ENCODE data around the gene ANXA2.

The ANXA2 gene

DNA sequence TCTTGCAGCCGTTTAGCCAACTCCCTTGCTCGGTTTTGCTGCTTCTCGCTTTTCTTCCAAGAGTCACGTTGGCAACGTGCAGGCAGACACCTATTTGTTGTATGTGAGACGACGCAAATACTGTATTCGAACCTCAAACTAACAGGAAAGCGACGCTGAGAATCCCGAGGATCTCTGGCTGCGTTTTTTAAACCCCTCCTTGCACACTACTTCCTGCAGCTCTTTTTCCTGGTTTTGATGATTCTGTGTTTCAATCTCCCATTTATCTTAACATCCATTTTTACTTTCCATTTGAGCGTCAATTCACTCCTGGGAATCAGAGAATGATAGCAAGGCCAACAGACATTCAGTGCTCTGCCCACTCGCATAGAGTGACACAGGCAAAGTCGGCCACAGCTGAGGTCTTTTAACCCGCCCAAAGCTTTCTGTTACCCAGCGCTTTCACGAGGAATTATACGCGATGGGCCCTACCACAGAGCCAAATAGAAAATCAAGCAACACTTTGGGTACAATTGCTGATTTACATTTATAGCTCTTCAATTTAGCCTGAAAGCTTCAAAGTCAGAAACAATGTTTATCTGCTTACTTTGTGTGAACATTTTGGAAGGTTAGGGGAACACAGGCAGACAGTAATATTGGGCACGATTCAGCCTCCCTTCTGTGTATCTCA, 1.6 kb upstream of the ANXA2 start:
- FAIRE-seq, result no peak

DNA sequence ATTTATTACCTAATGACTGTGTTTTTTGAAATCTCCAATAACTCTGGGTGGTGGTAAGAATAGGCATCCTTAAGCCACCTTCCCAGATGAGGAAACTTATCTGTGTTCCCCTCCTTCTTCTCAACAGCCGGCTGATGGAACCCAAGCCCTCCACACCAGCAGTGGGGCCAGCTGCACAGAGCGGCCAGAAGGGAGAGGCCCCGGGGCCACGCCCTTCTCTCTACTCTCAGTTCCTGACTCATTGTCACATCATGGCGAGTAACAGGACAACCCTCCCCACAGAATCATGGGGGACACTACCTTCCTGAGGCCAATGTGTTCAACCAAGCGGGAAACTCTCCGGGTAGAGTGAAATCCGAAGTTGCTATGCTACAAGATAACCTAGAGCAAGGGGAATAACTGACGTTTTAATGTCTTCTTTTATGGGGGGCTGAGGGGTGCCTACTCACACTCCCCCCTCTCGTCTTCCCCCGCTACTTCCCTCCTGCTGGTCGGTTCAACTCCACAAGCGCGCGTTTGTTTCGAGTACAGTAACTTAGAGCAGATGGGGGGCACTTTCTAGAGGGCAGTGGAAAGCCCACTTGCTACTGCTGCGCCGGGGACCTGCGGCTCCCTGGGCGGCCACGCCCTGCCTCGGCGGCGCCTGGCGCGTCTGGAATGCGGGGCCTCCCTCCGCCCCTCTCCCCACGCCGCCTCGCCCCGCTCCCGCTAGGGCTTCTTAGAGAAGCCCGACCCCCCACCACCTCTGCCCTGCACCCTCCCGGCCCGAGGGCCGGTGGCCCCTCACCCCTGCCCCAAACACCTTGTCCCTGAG, 621 bp downstream of the ANXA2 start:
- no peak for DNase-seq (ENCODE audit: insufficient read length, low spot score)
- no peak for FAIRE-seq
- TF ChIP-seq, protein P1, sequence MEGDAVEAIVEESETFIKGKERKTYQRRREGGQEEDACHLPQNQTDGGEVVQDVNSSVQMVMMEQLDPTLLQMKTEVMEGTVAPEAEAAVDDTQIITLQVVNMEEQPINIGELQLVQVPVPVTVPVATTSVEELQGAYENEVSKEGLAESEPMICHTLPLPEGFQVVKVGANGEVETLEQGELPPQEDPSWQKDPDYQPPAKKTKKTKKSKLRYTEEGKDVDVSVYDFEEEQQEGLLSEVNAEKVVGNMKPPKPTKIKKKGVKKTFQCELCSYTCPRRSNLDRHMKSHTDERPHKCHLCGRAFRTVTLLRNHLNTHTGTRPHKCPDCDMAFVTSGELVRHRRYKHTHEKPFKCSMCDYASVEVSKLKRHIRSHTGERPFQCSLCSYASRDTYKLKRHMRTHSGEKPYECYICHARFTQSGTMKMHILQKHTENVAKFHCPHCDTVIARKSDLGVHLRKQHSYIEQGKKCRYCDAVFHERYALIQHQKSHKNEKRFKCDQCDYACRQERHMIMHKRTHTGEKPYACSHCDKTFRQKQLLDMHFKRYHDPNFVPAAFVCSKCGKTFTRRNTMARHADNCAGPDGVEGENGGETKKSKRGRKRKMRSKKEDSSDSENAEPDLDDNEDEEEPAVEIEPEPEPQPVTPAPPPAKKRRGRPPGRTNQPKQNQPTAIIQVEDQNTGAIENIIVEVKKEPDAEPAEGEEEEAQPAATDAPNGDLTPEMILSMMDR (IDR thresholded peaks at IDR 0.05; ENCODE audit: insufficient read depth, missing control alignments), result no peak

More for the DNA sequence above, 1.6 kb upstream of the ANXA2 start:
- TF ChIP-seq, protein P1 (IDR thresholded peaks at IDR 0.05; ENCODE audit: insufficient read depth, missing control alignments), result no peak
- no peak for DNase-seq (ENCODE audit: insufficient read length, low spot score)

DNA sequence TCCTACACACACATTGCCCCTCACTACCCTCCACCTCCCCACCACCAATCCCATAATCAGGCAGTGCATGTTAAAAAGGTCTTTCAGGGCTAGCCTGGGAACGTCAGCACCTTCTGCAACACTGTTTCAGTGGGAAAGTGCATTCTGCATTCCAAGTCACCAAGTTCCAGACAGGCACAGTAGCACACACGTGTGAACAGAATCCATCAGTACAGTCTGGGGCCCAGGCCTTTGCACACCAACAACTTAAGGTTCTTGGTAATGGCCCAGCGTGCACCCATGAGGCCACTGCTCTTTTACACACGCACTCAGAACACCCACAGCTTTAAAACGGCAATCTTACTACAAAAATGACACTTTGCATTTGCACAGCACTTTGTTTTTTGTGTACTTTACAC, 1.2 kb downstream of the ANXA2 start:
- TF ChIP-seq, protein P1 (IDR thresholded peaks at IDR 0.05; ENCODE audit: insufficient read depth, missing control alignments), result no peak
- no peak for FAIRE-seq

DNA sequence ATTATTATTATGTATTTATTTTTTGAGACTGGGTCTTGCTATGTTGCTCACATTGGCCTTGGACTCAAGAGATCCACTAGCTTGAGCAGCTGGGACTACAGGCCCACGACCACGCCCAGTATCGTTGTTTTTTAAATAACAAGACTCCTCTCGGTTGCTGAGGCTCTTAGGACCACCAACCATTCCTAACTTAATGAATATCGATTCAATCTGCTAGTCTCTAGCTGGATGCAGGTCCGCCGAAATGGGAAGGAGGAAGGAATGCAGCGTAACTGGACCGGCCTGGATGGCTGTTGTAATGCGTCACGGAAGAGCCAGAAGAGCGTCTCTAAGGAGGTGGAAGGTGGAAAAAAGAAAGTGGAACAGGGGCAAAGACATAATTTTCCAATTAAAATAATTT, 1.7 kb downstream of the ANXA2 start:
- DNase-seq (ENCODE audit: insufficient read length, low spot score), result no peak
- FAIRE-seq, result no peak
- TF ChIP-seq, protein P1 (IDR thresholded peaks at IDR 0.05; ENCODE audit: insufficient read depth, missing control alignments), result no peak

More for the DNA sequence above, 1.2 kb downstream of the ANXA2 start:
- DNase-seq (ENCODE audit: insufficient read length, low spot score), result no peak

DNA sequence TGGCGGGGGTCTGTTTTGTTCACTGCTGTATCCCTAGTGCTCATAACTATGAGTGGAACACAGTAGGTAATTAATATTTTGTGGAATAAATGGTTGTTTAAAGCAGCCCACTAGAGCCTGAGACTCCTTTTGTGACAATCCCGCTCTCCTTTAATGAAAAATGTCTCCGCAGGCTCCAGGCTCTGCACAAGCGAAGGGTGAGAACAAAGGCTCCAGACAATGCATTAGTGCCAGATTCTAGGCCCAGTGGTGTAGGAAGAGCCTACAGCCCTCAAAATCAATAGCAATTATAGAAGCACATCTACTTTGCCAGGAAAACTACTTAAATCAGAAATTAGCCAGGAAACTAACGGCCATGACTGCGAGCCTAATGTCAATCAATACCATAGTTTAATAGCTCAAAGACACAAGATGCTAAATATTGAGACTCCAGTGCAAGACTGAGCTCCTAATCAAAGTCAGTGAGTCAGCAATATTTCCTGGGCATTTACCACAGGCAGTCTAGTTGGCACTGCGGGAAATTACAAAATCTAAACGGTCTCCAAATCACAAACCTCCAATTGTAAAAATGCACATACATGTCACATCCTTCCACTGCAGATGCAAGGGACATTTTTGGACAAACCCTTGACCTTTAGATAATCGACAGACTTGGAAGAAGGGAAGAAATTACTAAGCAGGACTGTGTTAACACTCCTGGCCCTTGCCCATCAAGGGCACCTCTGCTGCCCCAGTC, 2.3 kb downstream of the ANXA2 start:
- DNase-seq (ENCODE audit: insufficient read length, low spot score), result no peak
- TF ChIP-seq, protein P1 (IDR thresholded peaks at IDR 0.05; ENCODE audit: insufficient read depth, missing control alignments), result no peak
- no peak for FAIRE-seq

DNA sequence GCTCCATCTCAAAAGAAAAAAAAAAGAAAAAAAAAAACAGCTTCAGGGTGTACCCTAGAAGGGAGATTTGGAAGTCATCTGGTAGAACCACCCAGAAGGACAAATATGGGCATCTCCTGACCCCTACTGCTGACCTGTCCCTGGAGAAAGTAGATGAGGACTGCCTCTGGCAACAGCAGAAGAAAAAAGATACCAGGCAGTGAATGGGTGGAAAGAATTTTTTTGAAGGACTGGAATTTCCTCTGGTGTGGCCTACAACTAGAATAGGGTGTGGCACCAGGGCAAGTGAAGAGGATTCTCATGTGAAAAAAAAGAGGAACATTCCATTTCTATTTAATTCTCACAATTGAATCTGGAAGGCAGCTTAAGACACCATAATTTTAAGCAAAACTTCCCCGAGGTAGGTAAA, 3.1 kb downstream of the ANXA2 start:
- DNase-seq (ENCODE audit: insufficient read length, low spot score) (no peak), FAIRE-seq (no peak)
- TF ChIP-seq, protein P1 (IDR thresholded peaks at IDR 0.05; ENCODE audit: insufficient read depth, missing control alignments), result no peak
